ENCODE data around the gene ATP11A. TPM values are rescaled to one million over a fixed set of nuclear protein-coding genes. Genes with fewer than 3 reads are reported as not detected.

ATP11A gene
- total RNA-seq, 1 donor from 2014 or later: 281 TPM

GRCh38 chr13:112902101-112902651 is 212.3 kb downstream of the ATP11A start:
- H3K4me3 ChIP-seq: no peak overlapping the region
- peak; percentile 46 to 75 for ATAC-seq
- no peaks in the 10 kb centered on the region for H3K36me3 ChIP-seq
- H3K9me3 ChIP-seq: no peaks in the 10 kb centered on the region
- intact Hi-C loops (cut with DNase I): no loop called here
- H3K4me1 ChIP-seq: peaks cover 6% of the 10 kb centered on the region
- DNase-seq: no peak
- TF ChIP-seq CTCF (IDR thresholded peaks at IDR 0.05): no peak
- no peak overlapping the region for H3K27ac ChIP-seq
- H3K27me3 ChIP-seq (ENCODE audit: low read depth): no peaks in the 10 kb centered on the region

- no peaks in the 10 kb centered on the region for H3K36me3 ChIP-seq
- intact Hi-C loops (cut with DNase I): no loop called here
- no peak for TF ChIP-seq CTCF (IDR thresholded peaks at IDR 0.05)
- H3K27me3 ChIP-seq (ENCODE audit: low read depth): no peaks in the 10 kb centered on the region
- ATAC-seq (peak in 1 of 2 donors; percentile 60), DNase-seq (no peak)
- H3K27ac ChIP-seq: no peak overlapping the region
- no peaks in the 10 kb centered on the region for H3K9me3 ChIP-seq
- peaks cover 6% of the 10 kb centered on the region for H3K4me1 ChIP-seq
- no peak overlapping the region for H3K4me3 ChIP-seq
Observed at GRCh38 chr13:112902669-112903068, 212.8 kb downstream of the ATP11A start.

- DNase-seq: no peak
- Histone ChIP-seq H3K4me1 (peaks cover 6% of the 10 kb centered on the region), H3K27me3 (ENCODE audit: low read depth) (no peaks in the 10 kb centered on the region), H3K27ac (no peak overlapping the region), H3K9me3 (no peaks in the 10 kb centered on the region), H3K36me3 (no peaks in the 10 kb centered on the region), H3K4me3 (no peak overlapping the region)
- no peak for TF ChIP-seq CTCF (IDR thresholded peaks at IDR 0.05)
- intact Hi-C loops (cut with DNase I): no loop called here
- peak in 1 of 2 donors; percentile 27 for ATAC-seq
Observed at GRCh38 chr13:112903071-112903577, 213.3 kb downstream of the ATP11A start.

GRCh38 chr13:112903606-112904195 is 213.9 kb downstream of the ATP11A start:
- Histone ChIP-seq H3K27me3 (ENCODE audit: low read depth) (no peaks in the 10 kb centered on the region), H3K4me1 (peaks cover 6% of the 10 kb centered on the region), H3K9me3 (no peaks in the 10 kb centered on the region), H3K4me3 (no peak overlapping the region), H3K36me3 (no peaks in the 10 kb centered on the region), H3K27ac (no peak overlapping the region)
- intact Hi-C loops (cut with DNase I): no loop called here
- peak; percentile 12 for DNase-seq
- no peak for TF ChIP-seq CTCF (IDR thresholded peaks at IDR 0.05)
- no peak for ATAC-seq

GRCh38 chr13:112904436-112904960 is 214.7 kb downstream of the ATP11A start:
- H3K4me1 ChIP-seq: peaks cover 6% of the 10 kb centered on the region
- H3K36me3 ChIP-seq: no peaks in the 10 kb centered on the region
- no peak for TF ChIP-seq CTCF (IDR thresholded peaks at IDR 0.05)
- H3K9me3 ChIP-seq: no peaks in the 10 kb centered on the region
- peak; percentile 18 for DNase-seq
- H3K27ac ChIP-seq: no peak overlapping the region
- no peaks in the 10 kb centered on the region for H3K27me3 ChIP-seq (ENCODE audit: low read depth)
- H3K4me3 ChIP-seq: no peak overlapping the region
- intact Hi-C loops (cut with DNase I): no loop called here
- no peak for ATAC-seq

Data from lower lobe of right lung (tissue), 2 donors.